Middle frontal gyrus (tissue), 1 donor: ENCODE results near the gene TRAPPC2L.
"Not testable (repeated sequence)": the region's sequence is repeated elsewhere in the genome, so short reads cannot be mapped to it uniquely, and the experiment has no call there.

Experiments
- DNase-seq: peaks from one replicate; pipeline ENCODE4 v3.0.0-alpha.2; 2015; ENCODE audit warnings: low spot score; ENCODE audit errors: extremely low spot score

Gene TRAPPC2L

DNA sequence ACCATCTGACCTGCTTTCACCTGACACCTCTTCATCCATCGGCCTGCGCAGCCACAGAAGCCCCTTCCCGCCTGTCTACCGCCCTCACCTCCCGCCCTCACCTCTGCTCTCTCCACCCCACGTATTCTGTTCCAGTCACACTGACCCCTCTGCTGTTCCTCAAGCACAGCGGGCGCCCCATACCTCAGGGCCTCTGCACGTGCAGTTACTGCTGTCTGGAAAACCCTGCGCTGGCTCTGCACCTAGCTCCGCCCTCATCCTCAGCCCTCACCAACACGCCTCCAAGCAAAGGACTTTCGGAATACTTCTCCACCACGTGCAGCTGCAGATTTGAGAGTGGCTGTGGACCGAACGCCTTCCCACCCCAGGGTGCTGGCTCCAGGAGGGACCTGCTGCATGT lies 34.2 kb downstream of the TRAPPC2L start:
- DNase-seq: no peak

DNA sequence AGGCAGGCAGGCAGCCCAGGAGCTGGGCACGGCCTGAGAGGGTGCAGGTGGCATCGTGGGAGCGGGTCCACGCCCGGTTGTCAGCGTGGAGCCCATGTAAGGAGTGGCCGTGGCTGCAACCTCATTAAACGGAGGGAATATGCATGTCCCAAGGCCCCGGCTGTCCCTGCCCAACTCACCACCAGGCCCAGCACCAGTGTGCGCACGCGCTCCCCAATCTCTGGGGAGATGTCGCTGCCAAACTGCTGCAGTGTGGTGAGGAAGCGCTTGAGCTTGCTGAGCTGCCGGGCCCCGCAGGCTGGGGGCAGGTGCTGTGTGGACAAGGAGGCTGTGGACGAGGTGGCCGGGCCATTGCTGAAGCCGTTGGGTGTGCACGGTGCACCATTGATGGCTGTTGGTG lies 35.1 kb downstream of the TRAPPC2L start:
- no peak for DNase-seq

- DNase-seq: no peak
Observed at GRCh38 chr16:88893127-88893968, 36.4 kb downstream of the TRAPPC2L start.

- DNase-seq: not testable (repeated sequence)
Observed at GRCh38 chr16:88894266-88894665, 37.3 kb downstream of the TRAPPC2L start.

DNA sequence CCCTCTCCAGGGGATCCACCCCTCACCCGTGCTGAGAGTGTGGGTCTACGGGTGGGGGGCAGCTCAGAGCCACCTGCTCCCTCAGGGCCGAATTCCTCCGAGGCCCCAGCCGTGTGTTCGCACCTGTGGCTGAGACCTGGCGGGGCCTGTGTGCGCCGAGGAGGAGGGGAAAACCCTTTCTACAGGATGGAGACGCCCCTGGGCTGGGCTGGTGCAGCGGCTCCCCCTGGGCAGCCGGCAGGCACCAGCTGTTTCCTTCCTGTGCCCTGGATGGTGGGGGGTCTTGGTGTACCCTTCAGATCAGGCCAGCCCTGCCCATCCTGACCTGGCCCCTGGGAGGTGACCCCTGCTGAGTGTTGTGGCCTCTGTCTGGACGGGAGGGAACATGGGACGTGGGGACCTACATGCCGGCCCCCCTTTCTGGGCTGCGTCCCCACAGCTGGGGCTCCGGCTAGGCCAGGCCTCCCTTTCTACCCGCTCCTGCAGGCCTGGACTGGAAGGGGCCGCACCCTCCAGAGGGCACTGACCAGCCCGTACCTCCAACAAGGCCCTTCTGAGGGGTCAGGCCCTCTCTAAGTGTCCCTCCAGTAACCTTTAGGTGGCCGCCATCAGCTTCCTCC lies 37.9 kb downstream of the TRAPPC2L start:
- DNase-seq: no peak

DNA sequence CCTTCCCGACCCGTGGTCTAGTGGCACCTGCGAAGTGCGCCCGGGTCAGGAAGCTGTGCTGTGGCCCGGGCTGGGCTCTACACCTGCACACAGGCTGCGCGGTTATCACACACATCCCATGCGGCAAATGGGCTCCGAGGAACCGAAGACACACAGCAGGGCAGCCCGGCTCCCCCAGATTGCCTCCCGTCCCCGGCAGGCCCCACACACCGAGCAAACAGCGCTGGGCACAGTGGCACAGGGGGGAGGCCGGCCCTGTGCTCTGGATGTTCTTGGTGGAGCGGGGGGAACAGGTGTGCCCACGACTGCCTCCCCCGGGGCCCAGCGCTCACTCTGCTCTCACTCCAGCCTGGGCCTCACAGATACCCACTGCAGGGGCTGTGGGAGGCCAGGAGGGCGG lies 38.4 kb downstream of the TRAPPC2L start:
- DNase-seq: no peak

- no peak for DNase-seq
Observed at GRCh38 chr16:88896238-88897070, 39.5 kb downstream of the TRAPPC2L start.

DNA sequence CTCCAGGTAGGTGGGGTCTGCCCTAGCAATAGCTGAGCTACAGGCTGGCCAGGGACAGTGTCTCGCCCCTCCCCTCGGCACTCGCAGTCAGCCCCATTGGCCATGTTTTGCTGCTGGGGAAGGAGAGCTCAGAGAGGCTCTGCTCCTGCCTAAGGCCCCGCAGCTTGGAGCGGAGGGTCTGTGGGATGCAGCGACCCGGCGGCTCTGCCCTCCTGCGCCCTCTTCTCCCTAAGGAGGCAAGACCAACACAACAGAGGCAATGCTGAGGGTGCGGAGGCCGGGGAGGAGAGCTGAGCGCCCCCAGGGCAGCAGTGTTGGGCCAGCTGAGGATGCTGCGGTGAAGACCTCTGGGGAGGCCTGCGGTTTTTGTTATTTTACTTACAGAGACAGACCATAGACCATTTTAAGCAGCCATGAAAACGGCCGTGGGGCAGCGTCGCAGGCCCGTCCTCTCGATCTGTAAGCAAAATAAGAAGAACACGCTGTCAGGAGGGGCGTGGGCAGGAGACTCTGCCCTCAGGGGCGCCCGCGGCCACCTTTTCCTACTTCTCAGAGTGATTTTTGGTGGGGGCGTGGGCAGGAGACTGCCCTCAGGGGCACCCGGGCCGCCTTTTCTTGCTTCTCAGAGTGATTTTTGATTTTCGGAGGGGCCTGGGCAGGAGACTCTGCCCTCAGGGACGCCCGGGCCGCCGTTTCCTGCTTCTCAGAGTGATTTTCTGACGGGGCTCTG lies 40.9 kb downstream of the TRAPPC2L start:
- DNase-seq: no peak

GRCh38 chr16:88899901-88900661 lies 43.2 kb downstream of the TRAPPC2L start:
- DNase-seq: no peak

DNA sequence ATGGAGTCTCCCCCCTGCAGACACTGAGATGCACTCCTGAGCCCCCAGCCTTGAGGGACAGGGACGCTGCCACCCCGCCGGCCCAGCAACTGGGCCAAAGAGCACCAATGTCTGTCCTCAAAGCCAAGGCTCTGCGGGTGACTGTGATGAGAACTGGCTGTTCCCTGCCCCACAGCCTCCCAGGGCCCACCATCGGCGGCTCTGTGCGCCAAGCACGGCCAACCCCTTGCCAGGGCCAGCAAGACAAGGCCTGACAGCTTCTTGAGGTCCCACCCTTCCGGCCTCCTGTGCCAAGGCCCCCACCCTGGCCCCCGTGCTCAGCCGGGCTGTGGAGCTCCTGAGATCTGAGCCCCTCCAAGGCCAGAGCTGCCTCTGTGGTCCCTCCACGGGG lies 43.7 kb downstream of the TRAPPC2L start:
- DNase-seq: no peak

DNA sequence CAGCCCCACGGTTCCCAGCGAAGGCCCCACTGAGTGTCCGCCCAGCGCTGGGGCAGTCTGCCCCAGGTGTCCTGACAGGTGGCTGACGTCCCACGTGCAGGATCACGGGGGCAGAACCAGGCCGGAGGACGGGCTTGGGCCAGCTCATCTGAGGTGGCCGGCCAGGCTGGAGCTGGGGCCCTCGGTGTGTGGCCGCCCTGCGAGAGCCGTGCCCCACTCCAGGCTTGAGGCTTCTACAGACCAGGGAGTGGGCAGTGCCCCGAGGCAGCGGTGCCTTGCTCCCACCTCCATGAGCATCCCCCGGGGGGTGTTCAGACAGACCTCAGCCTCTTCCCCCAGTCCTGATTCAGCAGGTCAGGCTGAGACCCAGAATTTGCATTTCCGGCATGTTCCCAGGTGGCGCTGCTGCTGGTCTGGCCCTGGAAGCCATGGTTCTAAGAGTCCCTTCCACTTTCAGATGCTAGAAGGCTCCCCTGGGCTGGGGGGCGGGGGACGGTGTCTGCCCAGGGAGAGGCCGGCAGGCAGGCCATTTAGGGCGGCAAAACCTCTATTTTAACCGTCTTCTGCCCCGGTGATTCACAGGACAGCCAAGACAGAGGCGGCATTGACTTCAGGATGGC lies 44.9 kb downstream of the TRAPPC2L start:
- no peak for DNase-seq

- DNase-seq: no peak
Observed at GRCh38 chr16:88902744-88903143, 45.8 kb downstream of the TRAPPC2L start.

- DNase-seq: no peak
Observed at GRCh38 chr16:88903267-88903666, 46.3 kb downstream of the TRAPPC2L start.

- DNase-seq: no peak
Observed at GRCh38 chr16:88904676-88905365, 47.9 kb downstream of the TRAPPC2L start.

DNA sequence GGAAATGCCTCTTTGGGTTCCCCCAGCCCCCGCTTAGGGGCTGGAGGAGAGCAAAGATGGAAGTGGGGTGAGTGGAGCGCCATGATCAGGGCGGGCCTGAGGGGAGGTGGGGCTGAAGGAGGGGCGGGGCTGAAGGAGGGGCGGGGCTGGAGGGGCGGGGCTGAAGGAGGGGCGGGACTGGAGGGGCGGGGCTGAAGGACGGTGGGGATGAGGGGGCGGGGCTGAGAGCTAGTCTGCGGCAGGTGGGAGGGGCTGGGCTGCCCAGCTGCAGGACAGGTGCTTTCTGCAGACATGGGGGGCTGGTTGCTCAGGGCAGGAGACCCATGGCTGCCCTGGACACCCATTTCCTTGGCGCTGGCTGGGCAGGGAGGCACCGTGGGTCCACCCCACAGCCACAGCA lies 48.6 kb downstream of the TRAPPC2L start:
- no peak for DNase-seq

DNA sequence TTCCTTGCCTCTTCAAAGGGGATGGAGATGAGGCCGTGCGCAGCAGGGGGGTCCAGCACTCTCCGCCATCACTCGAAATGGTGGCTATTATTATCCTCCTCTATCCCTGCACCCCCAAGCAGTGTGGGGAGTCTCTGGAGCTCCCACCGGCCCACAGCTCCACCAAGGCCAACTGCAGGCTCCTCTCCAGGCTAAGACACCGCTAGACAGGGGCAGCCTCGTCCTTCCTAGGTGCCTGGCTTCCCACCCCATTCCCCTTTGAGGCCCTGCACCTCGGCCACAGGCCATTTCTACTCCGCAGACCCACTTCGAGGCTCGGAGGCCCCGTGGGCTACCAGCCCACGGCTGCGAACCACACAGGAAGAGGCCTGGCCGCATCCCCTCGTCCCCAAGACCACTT lies 49.1 kb downstream of the TRAPPC2L start:
- DNase-seq: no peak

- no peak for DNase-seq
Observed at GRCh38 chr16:88906535-88907105, 49.7 kb downstream of the TRAPPC2L start.

- DNase-seq: no peak
Observed at GRCh38 chr16:88907768-88908167, 50.8 kb downstream of the TRAPPC2L start.

GRCh38 chr16:88908307-88908706 lies 51.4 kb downstream of the TRAPPC2L start:
- no peak for DNase-seq
